K562 (cell line): Measurements from ENCODE around the gene NEDD8. TPM values are rescaled to one million over a fixed set of nuclear protein-coding genes. Genes with fewer than 3 reads are reported as not detected.

Experiments used
- ATF7 ChIP-seq: fragments of 450-650 bp; IDR thresholded peaks from 2 replicates; pipeline ENCODE4 v1.7.1; 2014; ENCODE audit warnings: mild to moderate bottlenecking, moderate library complexity
- C11orf30 ChIP-seq: fragments of 450-650 bp; IDR thresholded peaks from 2 replicates; pipeline ENCODE4 v1.6.1; 2016; ENCODE audit warnings: low read depth, mild to moderate bottlenecking
- CHD2 ChIP-seq: IDR thresholded peaks from 2 replicates; pipeline ENCODE4 v1.6.1; 2011; ENCODE audit warnings: low read depth, low read length
- DEAF1 ChIP-seq: fragments of 450-650 bp; formaldehyde crosslinking; IDR thresholded peaks from 2 replicates; pipeline ENCODE4 v1.4.0; 2020; ENCODE audit warnings: mild to moderate bottlenecking, moderate library complexity
- DIDO1 ChIP-seq: fragments of 450-650 bp; IDR thresholded peaks from 2 replicates; pipeline ENCODE4 v1.6.1; 2016; ENCODE audit warnings: low read depth, missing biosample characterization, missing genetic modification characterization
- EP300 ChIP-seq: IDR thresholded peaks from 2 replicates; pipeline ENCODE4 v1.6.1; 2012; ENCODE audit warnings: low read length, improper control_type of control experiment
- FIP1L1 ChIP-seq: fragments of 200-400 bp; formaldehyde crosslinking; IDR thresholded peaks from 2 replicates; pipeline ENCODE4 v1.6.1; 2018; ENCODE audit warnings: mild to moderate bottlenecking, low read depth, low read length; ENCODE audit not compliant: poor library complexity, severe bottlenecking
- FOXA1 ChIP-seq: fragments of 450-650 bp; IDR thresholded peaks from 2 replicates; pipeline ENCODE4 v1.6.1; 2016; ENCODE audit warnings: mild to moderate bottlenecking, borderline replicate concordance
- GABPB1 ChIP-seq: sonication (generic); formaldehyde crosslinking; IDR thresholded peaks from 2 replicates; pipeline ENCODE4 v1.8.0; 2022; ENCODE audit warnings: mild to moderate bottlenecking, missing genetic modification reagents
- GTF2E2 ChIP-seq: fragments of 200-800 bp; sonication (Bioruptor generic); IDR thresholded peaks from 2 replicates; pipeline ENCODE4 v1.6.1; 2016; ENCODE audit warnings: missing genetic modification characterization, missing compliant biosample characterization
- HIVEP1 ChIP-seq: fragments of 250-450 bp; sonication (Bioruptor Pico); IDR thresholded peaks from 2 replicates; pipeline ENCODE4 v1.4.0; 2020; ENCODE audit warnings: mild to moderate bottlenecking
- MXI1 ChIP-seq: IDR thresholded peaks from 2 replicates; pipeline ENCODE4 v1.6.1; 2011; ENCODE audit warnings: low read depth, mild to moderate bottlenecking, improper control_type of control experiment, low read length
- PHF20 ChIP-seq: fragments of 450-650 bp; IDR thresholded peaks from 2 replicates; pipeline ENCODE4 v1.6.1; 2018; ENCODE audit not compliant: partially characterized antibody
- RBM14 ChIP-seq: fragments of 200-400 bp; formaldehyde crosslinking; IDR thresholded peaks from 2 replicates; pipeline ENCODE4 v1.6.1; 2018; ENCODE audit warnings: low read depth, mild to moderate bottlenecking, low read length, moderate library complexity, borderline replicate concordance; ENCODE audit not compliant: insufficient read depth
- TARDBP ChIP-seq: fragments of 450-650 bp; IDR thresholded peaks from 2 replicates; pipeline ENCODE4 v1.6.1; 2016
- TRIM24 ChIP-seq, 2 experiments: fragments of 450-650 bp; IDR thresholded peaks; 2 replicates each; pipeline ENCODE4 v1.6.1; 2016
- USF1 ChIP-seq: sonication (generic); formaldehyde crosslinking; IDR thresholded peaks from 2 replicates; pipeline ENCODE4 v1.9.0; 2022; ENCODE audit warnings: mild to moderate bottlenecking, missing genetic modification reagents
- YY1 ChIP-seq, 3 experiments: IDR thresholded peaks; 2 replicates each; pipeline ENCODE4 v1.6.1; 2011; ENCODE audit warnings: low read length in 2 of 3, mild to moderate bottlenecking in 2 of 3, moderate library complexity in 2 of 3, borderline replicate concordance in 1 of 3, control low read depth in 1 of 3, low read depth in 1 of 3; ENCODE audit not compliant: insufficient read depth in 3 of 3, insufficient replicate concordance in 2 of 3, control insufficient read depth in 1 of 3, insufficient read length in 1 of 3; ENCODE audit errors: extremely low read depth in 1 of 3
- ZBTB8A ChIP-seq: fragments of 450-650 bp; IDR thresholded peaks from 2 replicates; pipeline ENCODE4 v1.6.1; 2018; ENCODE audit warnings: mild to moderate bottlenecking, moderate library complexity; ENCODE audit not compliant: partially characterized antibody
- ZNF121 ChIP-seq: sonication (generic); formaldehyde crosslinking; conservative IDR thresholded peaks from 2 replicates; pipeline ENCODE4 v1.8.0; 2022; ENCODE audit warnings: missing genetic modification reagents
- ZNF277 ChIP-seq: fragments of 250-450 bp; sonication (Bioruptor Pico); IDR thresholded peaks from 2 replicates; pipeline ENCODE4 v1.8.0; 2022; ENCODE audit warnings: inconsistent platforms, mild to moderate bottlenecking, moderate library complexity, borderline replicate concordance
- ZNF79 ChIP-seq: fragments of 250-450 bp; sonication (Bioruptor Pico); IDR thresholded peaks from 2 replicates; pipeline ENCODE4 v1.4.0; 2020; ENCODE audit warnings: low read depth, mild to moderate bottlenecking, moderate library complexity
- polyA plus RNA-seq, 8 experiments: library from polyadenylated mRNA; depleted of rRNA in 4 of 8; stranded (reverse) in 5 of 8; unstranded in 3 of 8; fragments of >200 nt; fragmentation: Nextera tagmentation in 2 of 8; fragmentation: Illumina TruSeq in 1 of 8; extraction: Ambion mirVana in 2 of 8; extraction: Trizol in 1 of 8; gene quantifications; 2 replicates each; pipeline versions ENCODE4 v1.2.1 to v1.2.3, GENCODE V29; 2011 to 2014; ENCODE audit warnings: inconsistent platforms in 1 of 8, missing spikeins in 1 of 8
- total RNA-seq, 7 experiments: library from RNA; depleted of rRNA in 6 of 7; stranded (reverse); fragments of >200 nt in 6 of 7; fragmentation: Illumina TruSeq in 2 of 7; extraction: Trizol in 2 of 7; gene quantifications; 2 replicates each; pipeline versions ENCODE4 v1.2.1 to v1.2.3, GENCODE V29; 2011 to 2021; ENCODE audit warnings: low replicate concordance in 1 of 7
- TF ChIP-seq, protein P1 (sequence below): fragments of 450-650 bp; formaldehyde crosslinking; IDR thresholded peaks from 2 replicates; pipeline ENCODE4 v1.4.0; 2020; ENCODE audit warnings: mild to moderate bottlenecking, moderate library complexity

Gene NEDD8
- total and polyA plus RNA-seq, 9 of the 15 experiments (the other 6 are each of a cell fraction or from before 2014, with no cell fraction given), result 142 to 691 (median 260) TPM

DNA sequence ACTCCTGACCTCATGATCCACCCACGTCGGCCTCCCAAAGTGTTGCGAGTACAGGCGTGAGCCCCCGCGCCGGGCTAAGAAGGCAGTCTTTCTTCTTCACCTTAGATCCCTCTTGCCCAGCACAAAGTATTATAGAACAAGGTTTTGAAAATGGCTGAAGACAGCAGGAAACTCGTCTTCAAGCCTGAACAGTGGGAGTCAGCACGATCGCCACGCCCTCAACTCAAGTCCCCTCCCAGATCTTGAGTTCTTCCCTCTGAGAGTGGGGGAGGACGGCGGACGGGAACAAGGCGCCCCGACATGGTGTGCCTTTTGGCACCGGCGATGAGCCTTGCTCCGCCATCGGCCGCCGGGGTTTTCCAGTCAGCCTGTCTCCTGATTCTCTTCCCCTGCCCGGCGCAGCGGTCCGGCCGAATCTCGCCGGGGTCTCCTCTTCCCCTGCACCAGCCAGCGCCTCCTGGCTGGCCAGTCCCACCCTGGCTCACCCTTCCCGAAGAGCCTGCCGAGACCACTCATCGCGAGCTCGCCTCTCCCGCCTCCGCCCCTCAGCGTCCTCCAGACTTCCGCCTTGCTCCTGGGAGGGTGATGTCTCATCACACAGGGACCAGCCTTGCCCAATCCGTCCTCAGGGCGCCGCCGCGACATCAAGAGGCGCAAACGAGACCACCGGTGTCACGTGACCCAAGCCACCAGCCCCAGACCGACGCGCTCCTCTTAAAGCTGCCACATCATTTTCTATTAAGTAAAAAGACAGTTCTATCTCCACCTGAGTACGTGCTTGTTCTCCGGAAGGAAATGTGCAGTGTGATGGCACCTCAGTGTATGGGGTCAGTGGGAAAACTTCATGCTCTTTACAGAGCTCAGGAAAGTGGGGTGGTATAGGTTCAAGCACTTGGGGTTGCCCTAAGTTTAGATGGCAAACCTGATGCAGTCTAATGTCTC is 19.0 kb downstream of the NEDD8 start, which contains the start of gene CHMP4A (continued):
- TF ChIP-seq, protein P1, sequence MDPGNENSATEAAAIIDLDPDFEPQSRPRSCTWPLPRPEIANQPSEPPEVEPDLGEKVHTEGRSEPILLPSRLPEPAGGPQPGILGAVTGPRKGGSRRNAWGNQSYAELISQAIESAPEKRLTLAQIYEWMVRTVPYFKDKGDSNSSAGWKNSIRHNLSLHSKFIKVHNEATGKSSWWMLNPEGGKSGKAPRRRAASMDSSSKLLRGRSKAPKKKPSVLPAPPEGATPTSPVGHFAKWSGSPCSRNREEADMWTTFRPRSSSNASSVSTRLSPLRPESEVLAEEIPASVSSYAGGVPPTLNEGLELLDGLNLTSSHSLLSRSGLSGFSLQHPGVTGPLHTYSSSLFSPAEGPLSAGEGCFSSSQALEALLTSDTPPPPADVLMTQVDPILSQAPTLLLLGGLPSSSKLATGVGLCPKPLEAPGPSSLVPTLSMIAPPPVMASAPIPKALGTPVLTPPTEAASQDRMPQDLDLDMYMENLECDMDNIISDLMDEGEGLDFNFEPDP (CRISPR knock-in tag), result no peak
- TF ChIP-seq PHF20 (peak; percentile 94), ZNF121 (CRISPR knock-in tag) (no peak), ATF7 (peak; percentile 59; the same call in 1 of the 2 replicates), ZNF277 (CRISPR knock-in tag) (no peak), C11orf30 (peak; percentile 96), EP300 (0 out of 2 replicates have a peak, but pooled peaks have one; percentile 8), MXI1 (no peak), ZBTB8A (no peak), ZNF79 (CRISPR knock-in tag) (no peak), DEAF1 (peak; percentile 21; the same call in 1 of the 2 replicates), RBM14 (no peak), HIVEP1 (CRISPR knock-in tag) (peak; percentile 82), GABPB1 (CRISPR knock-in tag) (peak; percentile 78), CHD2 (peak; percentile 86), GTF2E2 (tag) (peak; percentile 49; the same call in 1 of the 2 replicates), FOXA1 (no peak), USF1 (CRISPR knock-in tag) (peak; percentile 98), DIDO1 (tag) (peak; percentile 84), TARDBP (no peak), TRIM24 (IDR thresholded peaks at IDR 0.05) (no peak), YY1 (IDR thresholded peaks at IDR 0.05; ENCODE audit: borderline replicate concordance in 1 of 3, control insufficient read depth in 1 of 3, extremely low read depth in 1 of 3, insufficient read depth in 3 of 3, insufficient read length in 1 of 3, insufficient replicate concordance in 2 of 3, low read depth in 1 of 3, low read length in 2 of 3) (peak in 2 of 3 experiments; percentile 50 to 76), FIP1L1 (peak; percentile 63)
